ENCODE measurements around the gene DLGAP1. TPM values are rescaled to one million over a fixed set of nuclear protein-coding genes. Genes with fewer than 3 reads are reported as not detected.

Gene DLGAP1
- total and polyA plus RNA-seq, 2 of the 8 experiments (the other 6 are each of a cell fraction or from before 2014, with no cell fraction given): 11.8 to 16.9 TPM

GRCh38 chr18:3596324-3596636 lies 858.8 kb downstream of the DLGAP1 start:
- WGBS, 2 experiments (ENCODE audit: extremely low coverage in 1 of 2, insufficient coverage in 1 of 2, insufficient read length in 1 of 2, insufficient replicate concordance in 2 of 2, low coverage in 1 of 2, low lambda C conversion rate in 2 of 2, missing lambda C conversion rate in 1 of 2): 86% methylated on average over 3 of the region's 3 CpGs; no CpG with 5 or more reads in 1 of the 2 experiments
- peak overlapping the region; percentile 92 for H3K4ac ChIP-seq (replicated peaks; ENCODE audit: insufficient read length, low read depth, low read length)
- no peak for TF ChIP-seq HDAC6 (IDR thresholded peaks at IDR 0.05; ENCODE audit: low read depth, low read length)
- TF ChIP-seq TAF1 (IDR thresholded peaks at IDR 0.05; ENCODE audit: low read depth, low read length): no peak
- no peak for TF ChIP-seq ATF3 (IDR thresholded peaks at IDR 0.05; ENCODE audit: insufficient read depth, low read depth, low read length)
- TF ChIP-seq CEBPB (IDR thresholded peaks at IDR 0.05; ENCODE audit: low read depth, low read length): no peak
- H3K4me1 ChIP-seq (replicated peaks in 1 of 4; ENCODE audit: control insufficient read depth in 3 of 4, insufficient read depth in 4 of 4, low read length in 3 of 4): peaks cover 15 to 34% (median 27%) of the 10 kb centered on the region in 4 experiments; a peak in 6 of 7 replicates
- H3K27ac ChIP-seq (ENCODE audit: low read depth, low read length): peak overlapping the region; percentile 25; the same call in 1 of the 2 replicates
- 0 out of 2 replicates have a peak overlapping the region, but pooled peaks have one; percentile 33 for H2BK15ac ChIP-seq (ENCODE audit: low read length)
- H3K18ac ChIP-seq (ENCODE audit: extremely low read depth, low read length): peak overlapping the region; percentile 26; the same call in 1 of the 2 replicates
- H3K79me1 ChIP-seq (ENCODE audit: low read depth, low read length): no peaks in the 10 kb centered on the region
- FAIRE-seq (no peak), DNase-seq (ENCODE audit: low read depth in 1 of 2, low spot score in 2 of 2) (no peak)
- H3K79me2 ChIP-seq (ENCODE audit: control insufficient read depth in 1 of 2, insufficient read depth in 2 of 2, low read length in 2 of 2): peaks cover 0 to 9% of the 10 kb centered on the region in 2 experiments; a peak in 2 of 4 replicates
- H3K23ac ChIP-seq (ENCODE audit: insufficient read length): no peak overlapping the region
- H2BK20ac ChIP-seq (ENCODE audit: low read length): peak overlapping the region; percentile 68
- no peak overlapping the region for H3K56ac ChIP-seq (replicated peaks; ENCODE audit: insufficient read length, low read depth, low read length)
- ChIA-PET CTCF (ENCODE audit: partially characterized antibody) (interaction anchor here (0.6 to 7.3 kb wide), 12 partner anchors 8 to 1895 kb away, joined by 3 to 66 read pairs (median 4); no protein-coding TSS in a partner anchor), POLR2A (ENCODE audit: partially characterized antibody) (interaction anchor here (0.8 to 4.7 kb wide), 2 partner anchors 9 to 14 kb away, joined by 5 to 26 read pairs; no protein-coding TSS in a partner anchor)
- peaks cover 0 to 12% (median 8%) of the 10 kb centered on the region in 4 experiments; a peak in 6 of 7 replicates for H3K27me3 ChIP-seq (replicated peaks in 1 of 4; ENCODE audit: control insufficient read depth in 3 of 4, extremely low read depth in 1 of 4, insufficient read depth in 3 of 4, low read length in 3 of 4)
- H4K20me1 ChIP-seq (replicated peaks in 1 of 2; ENCODE audit: control insufficient read depth in 1 of 2, insufficient read depth in 2 of 2, low read length in 2 of 2): no peaks in the 10 kb centered on the region
- H3K4me2 ChIP-seq (ENCODE audit: insufficient read depth in 1 of 2, low read depth in 2 of 2, low read length in 2 of 2): no peak overlapping the region; a peak in 1 of 4 replicates
- H4K91ac ChIP-seq (replicated peaks; ENCODE audit: insufficient read length, low read length): peak overlapping the region; percentile 98
- H3K9ac ChIP-seq (replicated peaks in 1 of 4; ENCODE audit: extremely low read depth in 1 of 4, low read depth in 3 of 4, low read length in 3 of 4): no peak overlapping the region
- H2AK5ac ChIP-seq (ENCODE audit: low read depth, low read length): peak overlapping the region; percentile 94
- H3K9me3 ChIP-seq (ENCODE audit: insufficient read depth in 2 of 2, low read depth in 1 of 2, low read length in 1 of 2): no peaks in the 10 kb centered on the region
- H2BK12ac ChIP-seq (ENCODE audit: low read depth, low read length): peak overlapping the region; percentile 86
- no peak overlapping the region for H3K4me3 ChIP-seq (ENCODE audit: extremely low read depth in 1 of 4, insufficient read depth in 2 of 4, low read depth in 3 of 4, low read length in 4 of 4)
- no peak overlapping the region for H4K8ac ChIP-seq (ENCODE audit: extremely low read depth, insufficient read depth, low read length)
- H2BK5ac ChIP-seq (ENCODE audit: low read depth, low read length): peak overlapping the region; percentile 83; the same call in 1 of the 2 replicates
- peaks cover 6% of the 10 kb centered on the region; the same call in 1 of the 2 replicates for H3K23me2 ChIP-seq (ENCODE audit: low read depth, low read length)
- H3K14ac ChIP-seq (ENCODE audit: insufficient read length): no peak overlapping the region
- H2AFZ ChIP-seq (ENCODE audit: low read length): no peak overlapping the region
- no peaks in the 10 kb centered on the region for H3K36me3 ChIP-seq (ENCODE audit: control insufficient read depth in 2 of 4, insufficient read depth in 4 of 4, low read length in 3 of 4)
- peak overlapping the region; percentile 95 for H2BK120ac ChIP-seq (replicated peaks; ENCODE audit: low read depth, low read length)
- H4K5ac ChIP-seq (ENCODE audit: insufficient read length, low read depth, low read length): peak overlapping the region; percentile 61
